Nephron (organoid): ENCODE measurements around the gene POMT2.

Source experiments
- H3K27ac Mint-ChIP-seq, 3 experiments: 2 replicates each; pipeline ENCODE4 v1.8.0; 2020; ENCODE audit warnings: mixed read lengths in 3 of 3, mild to moderate bottlenecking in 2 of 3, moderate library complexity in 1 of 3
- H3K27me3 Mint-ChIP-seq: 2 replicates; pipeline ENCODE4 v1.8.0; 2021; ENCODE audit warnings: low read depth, mild to moderate bottlenecking, moderate library complexity, mixed read lengths
- H3K36me3 Mint-ChIP-seq: 2 replicates; pipeline ENCODE4 v1.8.0; 2020; ENCODE audit warnings: low read depth, mixed read lengths
- H3K4me1 Mint-ChIP-seq: 2 replicates; pipeline ENCODE4 v1.8.0; 2020; ENCODE audit warnings: mixed read lengths
- H3K4me3 Mint-ChIP-seq, 3 experiments: 2 replicates each; pipeline ENCODE4 v1.8.0; 2020; ENCODE audit warnings: mild to moderate bottlenecking in 3 of 3, mixed read lengths in 3 of 3, moderate library complexity in 2 of 3
- H3K9me3 Mint-ChIP-seq: 2 replicates; pipeline ENCODE4 v1.8.0; 2020; ENCODE audit warnings: mixed read lengths
- TF ChIP-seq, protein P1 (sequence below), 3 experiments: fragments of 200-600 bp; sonication (generic); IDR thresholded peaks; one replicate each; pipeline ENCODE4 v1.5.0; 2021; ENCODE audit warnings: antibody characterized with exemption in 3 of 3; ENCODE audit not compliant: unreplicated experiment in 3 of 3

Gene POMT2

DNA sequence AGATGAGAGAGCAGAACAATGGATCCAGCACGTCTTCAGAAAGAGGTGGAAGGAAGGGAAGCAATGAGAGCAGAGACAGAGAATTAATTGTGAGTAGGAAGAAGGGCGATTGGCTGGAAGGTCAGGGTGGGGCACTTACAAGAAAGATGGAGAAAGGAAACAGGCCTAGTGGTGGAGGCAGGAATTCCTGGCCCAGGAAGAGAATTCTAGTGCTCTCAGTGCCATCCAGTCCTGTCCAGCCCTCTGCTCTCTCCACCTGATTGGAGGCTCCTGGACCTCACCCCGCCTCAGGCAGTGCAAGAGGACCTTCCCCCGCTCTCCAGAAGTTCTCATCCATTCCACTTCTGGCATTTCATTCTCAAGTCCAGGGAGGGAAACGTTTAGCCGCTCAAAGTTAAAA is 92.6 kb downstream of the POMT2 start:
- Mint-ChIP-seq H3K27me3 (peaks cover 31% of the 10 kb centered on the region), H3K9me3 (peaks cover 5% of the 10 kb centered on the region), H3K4me3 (no peak overlapping the region), H3K36me3 (no peaks in the 10 kb centered on the region), H3K27ac (no peak overlapping the region), H3K4me1 (no peaks in the 10 kb centered on the region)
- TF ChIP-seq, protein P1, sequence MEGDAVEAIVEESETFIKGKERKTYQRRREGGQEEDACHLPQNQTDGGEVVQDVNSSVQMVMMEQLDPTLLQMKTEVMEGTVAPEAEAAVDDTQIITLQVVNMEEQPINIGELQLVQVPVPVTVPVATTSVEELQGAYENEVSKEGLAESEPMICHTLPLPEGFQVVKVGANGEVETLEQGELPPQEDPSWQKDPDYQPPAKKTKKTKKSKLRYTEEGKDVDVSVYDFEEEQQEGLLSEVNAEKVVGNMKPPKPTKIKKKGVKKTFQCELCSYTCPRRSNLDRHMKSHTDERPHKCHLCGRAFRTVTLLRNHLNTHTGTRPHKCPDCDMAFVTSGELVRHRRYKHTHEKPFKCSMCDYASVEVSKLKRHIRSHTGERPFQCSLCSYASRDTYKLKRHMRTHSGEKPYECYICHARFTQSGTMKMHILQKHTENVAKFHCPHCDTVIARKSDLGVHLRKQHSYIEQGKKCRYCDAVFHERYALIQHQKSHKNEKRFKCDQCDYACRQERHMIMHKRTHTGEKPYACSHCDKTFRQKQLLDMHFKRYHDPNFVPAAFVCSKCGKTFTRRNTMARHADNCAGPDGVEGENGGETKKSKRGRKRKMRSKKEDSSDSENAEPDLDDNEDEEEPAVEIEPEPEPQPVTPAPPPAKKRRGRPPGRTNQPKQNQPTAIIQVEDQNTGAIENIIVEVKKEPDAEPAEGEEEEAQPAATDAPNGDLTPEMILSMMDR (IDR thresholded peaks at IDR 0.05; ENCODE audit: unreplicated experiment in 3 of 3) = no peak

DNA sequence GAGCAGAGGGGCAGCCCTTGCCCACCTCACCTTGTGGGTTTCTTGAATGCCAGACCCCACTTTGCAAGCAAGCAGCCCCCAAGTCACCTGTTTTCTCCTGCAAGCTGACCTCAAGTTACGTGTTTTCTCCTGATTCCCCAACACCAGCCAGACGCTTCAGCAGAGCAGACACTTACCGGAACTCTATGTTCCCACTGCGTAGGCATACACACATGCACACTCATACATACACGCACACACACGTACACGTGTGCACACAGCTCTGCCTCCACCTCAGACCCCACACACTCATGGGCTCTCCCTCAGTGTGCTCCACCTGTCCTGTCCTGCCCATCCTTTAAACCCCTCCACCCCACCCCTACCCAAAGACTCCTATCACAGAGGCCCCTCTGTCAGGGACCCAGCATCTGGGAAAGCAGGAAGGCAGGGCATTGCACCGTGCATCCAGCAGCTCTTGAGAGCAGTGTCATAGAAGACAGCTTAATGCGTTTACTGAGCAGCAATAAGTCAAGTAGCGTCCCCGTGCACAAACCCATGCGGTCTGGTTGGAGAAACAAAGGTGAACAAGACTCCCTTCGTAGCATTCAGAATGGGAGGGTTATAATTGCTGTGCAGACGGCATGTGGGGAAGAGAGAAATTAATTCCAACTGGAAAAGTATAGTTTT is 94.7 kb downstream of the POMT2 start:
- Mint-ChIP-seq H3K36me3 (no peaks in the 10 kb centered on the region), H3K27ac (no peak overlapping the region), H3K27me3 (peaks cover 43% of the 10 kb centered on the region), H3K4me1 (no peaks in the 10 kb centered on the region), H3K9me3 (no peaks in the 10 kb centered on the region), H3K4me3 (no peak overlapping the region)
- TF ChIP-seq, protein P1 (IDR thresholded peaks at IDR 0.05; ENCODE audit: unreplicated experiment in 3 of 3) = no peak

DNA sequence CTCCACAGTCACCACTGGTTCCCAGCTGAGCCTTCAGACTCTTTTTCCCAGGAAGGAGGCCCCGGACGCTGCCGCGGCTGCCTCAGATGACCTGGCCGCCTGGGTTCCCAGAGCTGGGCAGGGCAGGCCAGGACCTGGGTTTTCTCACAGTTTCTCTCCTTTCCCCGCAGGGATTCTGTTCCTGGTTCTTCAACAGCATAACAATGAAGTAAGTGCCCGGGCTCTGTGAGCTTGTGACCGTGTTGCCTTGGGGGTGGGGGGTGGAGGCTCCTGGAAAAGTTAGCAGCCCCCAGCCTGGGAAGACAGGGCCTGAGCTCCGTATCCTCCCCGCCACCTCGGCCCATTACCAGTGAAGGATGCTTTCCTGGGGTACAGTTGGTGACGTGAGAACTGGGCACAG is 95.4 kb downstream of the POMT2 start:
- TF ChIP-seq, protein P1 (IDR thresholded peaks at IDR 0.05; ENCODE audit: unreplicated experiment in 3 of 3) = no peak
- H3K27ac Mint-ChIP-seq = no peak overlapping the region
- H3K4me1 Mint-ChIP-seq = no peaks in the 10 kb centered on the region
- no peaks in the 10 kb centered on the region for H3K9me3 Mint-ChIP-seq
- no peak overlapping the region for H3K4me3 Mint-ChIP-seq
- no peaks in the 10 kb centered on the region for H3K36me3 Mint-ChIP-seq
- H3K27me3 Mint-ChIP-seq = peaks cover 46% of the 10 kb centered on the region
